Measurements from ENCODE around the gene VPS26C.

GRCh38 chr21:37210799-37211198 is 56.3 kb downstream of the VPS26C start:
- TF ChIP-seq CTCF (IDR thresholded peaks at IDR 0.05), result no peak
- no peak for TF ChIP-seq ZFX (IDR thresholded peaks at IDR 0.05; ENCODE audit: borderline replicate concordance)
